ENCODE results near the gene BMPR1A.

- TF ChIP-seq ARNT (IDR thresholded peaks at IDR 0.05) (no peak), USF2 (IDR thresholded peaks at IDR 0.05; ENCODE audit: low read depth, low read length) (no peak), USF2 (CRISPR knock-in tag; IDR thresholded peaks at IDR 0.05; ENCODE audit: borderline replicate concordance) (no peak), MATR3 (CRISPR knock-in tag; IDR thresholded peaks at IDR 0.05) (no peak)
These were observed 189.2 kb downstream of the BMPR1A start for GRCh38 chr10:86945361-86946212.

Measured in HepG2 (cell line).